HAP-1 (cell line): ENCODE measurements around the gene PRPF18.

ENCODE experiments used
- DNase-seq, 2 experiments: peaks; one replicate each; pipeline ENCODE4 v3.0.0-alpha.2; 2016 to 2020; ENCODE audit warnings: low spot score in 2 of 2
- H3K27me3 ChIP-seq: fragments of 250-450 bp; sonication (Bioruptor Pico); 2 replicates; pipeline ENCODE4 v1.5.1; 2020; ENCODE audit warnings: low read depth, mild to moderate bottlenecking, moderate library complexity
- H3K36me3 ChIP-seq: fragments of 250-450 bp; sonication (Bioruptor Pico); replicated peaks from 2 replicates; pipeline ENCODE4 v1.5.1; 2020; ENCODE audit warnings: mild to moderate bottlenecking
- H3K4me1 ChIP-seq: fragments of 250-450 bp; sonication (Bioruptor Pico); 2 replicates; pipeline ENCODE4 v1.5.1; 2020; ENCODE audit warnings: mild to moderate bottlenecking
- H3K4me3 ChIP-seq: fragments of 250-450 bp; sonication (Bioruptor Pico); 2 replicates; pipeline ENCODE4 v1.5.1; 2020; ENCODE audit warnings: mild to moderate bottlenecking, moderate library complexity
- H3K9me3 ChIP-seq: fragments of 250-450 bp; sonication (Bioruptor Pico); 2 replicates; pipeline ENCODE4 v1.5.1; 2020; ENCODE audit warnings: mild to moderate bottlenecking, moderate library complexity
- in situ Hi-C: fragments of 300-500 bp; cut with MboI; formaldehyde crosslinking; loops from 3 replicates; pipeline ENCODE4 v1.14.3; 2020; ENCODE audit warnings: low sequenced_read_pairs, inconsistent platforms, mixed read lengths

Gene PRPF18

DNA sequence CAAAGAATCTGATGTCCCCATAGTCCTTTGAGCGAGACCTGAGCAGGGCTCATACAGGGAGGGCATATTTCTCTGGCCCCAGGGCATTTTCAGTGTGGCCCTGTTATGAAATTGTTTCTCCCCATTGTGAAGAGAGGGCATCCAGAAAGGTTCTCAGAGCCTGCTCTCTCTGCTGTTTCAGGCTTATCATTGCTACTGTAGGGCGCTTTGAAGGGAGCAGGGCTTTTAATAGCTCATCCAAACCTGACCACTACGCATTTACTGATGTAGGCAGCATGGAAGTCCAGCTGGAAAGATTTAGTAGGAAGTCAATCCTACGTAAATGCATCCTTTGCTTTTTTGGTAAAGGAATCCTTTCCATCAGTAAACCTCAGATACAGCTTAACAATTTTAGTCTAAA is 68.1 kb downstream of the PRPF18 start:
- Histone ChIP-seq H3K27me3 (no peaks in the 10 kb centered on the region), H3K4me3 (no peak overlapping the region), H3K36me3 (no peaks in the 10 kb centered on the region), H3K9me3 (no peaks in the 10 kb centered on the region), H3K4me1 (no peaks in the 10 kb centered on the region)
- no peak for DNase-seq
- in situ Hi-C loops, result loop anchor here (10.0 kb wide), 1 partner anchor 120 kb away; no protein-coding TSS in a partner anchor

DNA sequence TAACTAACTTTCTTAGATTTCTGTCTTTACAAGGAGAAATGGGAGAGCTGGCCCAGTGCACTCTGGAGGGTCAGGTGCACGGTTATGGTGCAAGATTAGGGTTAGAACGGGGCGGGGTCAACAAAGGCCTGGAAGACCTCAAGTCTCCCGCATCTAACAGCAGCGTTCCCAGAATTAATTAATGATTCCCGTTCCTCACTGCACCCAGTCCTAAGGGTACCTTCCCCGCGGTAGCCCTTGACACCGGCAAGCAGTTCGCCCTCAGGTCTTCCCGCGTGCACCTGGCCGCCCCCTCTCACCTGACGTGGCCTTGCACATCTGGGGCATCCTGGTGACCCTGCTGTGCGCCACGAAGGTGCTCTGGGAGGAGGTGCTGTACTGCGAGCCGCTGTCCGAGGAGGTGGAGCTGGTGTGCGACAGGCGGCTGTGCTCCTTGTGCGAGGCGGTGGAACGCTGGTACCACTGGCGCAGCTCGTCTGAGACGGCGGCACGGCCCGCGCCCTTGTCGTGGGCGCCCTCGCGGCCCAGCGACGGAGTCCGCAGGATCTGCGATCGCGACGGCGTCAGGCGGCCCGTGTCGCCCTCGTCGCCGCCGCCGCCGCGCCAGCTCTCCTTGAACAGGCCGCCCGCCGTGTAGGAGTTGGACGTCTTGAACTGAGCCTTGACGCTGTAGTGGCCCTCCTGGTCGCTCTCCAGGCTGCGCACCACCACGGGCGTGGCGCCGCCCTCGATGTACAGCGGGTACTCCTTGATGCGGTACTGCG is 69.8 kb downstream of the PRPF18 start:
- no peaks in the 10 kb centered on the region for H3K9me3 ChIP-seq
- H3K4me3 ChIP-seq, result no peak overlapping the region
- H3K27me3 ChIP-seq, result no peaks in the 10 kb centered on the region
- in situ Hi-C loops, result loop anchor here (10.0 kb wide), 1 partner anchor 118 kb away; no protein-coding TSS in a partner anchor
- no peak for DNase-seq
- no peaks in the 10 kb centered on the region for H3K36me3 ChIP-seq
- H3K4me1 ChIP-seq, result no peaks in the 10 kb centered on the region

GRCh38 chr10:13657101-13657680 is 70.4 kb downstream of the PRPF18 start:
- Histone ChIP-seq H3K4me1 (no peaks in the 10 kb centered on the region), H3K27me3 (no peaks in the 10 kb centered on the region)
- in situ Hi-C loops, result loop anchor here (10.0 kb wide), 1 partner anchor 118 kb away; no protein-coding TSS in a partner anchor

GRCh38 chr10:13658264-13658663 is 71.5 kb downstream of the PRPF18 start:
- Histone ChIP-seq H3K4me1 (no peaks in the 10 kb centered on the region), H3K4me3 (no peak overlapping the region), H3K36me3 (no peaks in the 10 kb centered on the region), H3K9me3 (no peaks in the 10 kb centered on the region), H3K27me3 (no peaks in the 10 kb centered on the region)
- in situ Hi-C loops, result loop anchor here (10.0 kb wide), 1 partner anchor 117 kb away; no protein-coding TSS in a partner anchor
- DNase-seq, result no peak

More at GRCh38 chr10:13657101-13657680, 70.4 kb downstream of the PRPF18 start:
- H3K9me3 ChIP-seq, result no peaks in the 10 kb centered on the region
- no peaks in the 10 kb centered on the region for H3K36me3 ChIP-seq
- H3K4me3 ChIP-seq, result no peak overlapping the region
- DNase-seq, result no peak

GRCh38 chr10:13658871-13659685 is 72.3 kb downstream of the PRPF18 start:
- DNase-seq, result no peak
- no peaks in the 10 kb centered on the region for H3K9me3 ChIP-seq
- in situ Hi-C loops, result loop anchor here (10.0 kb wide), 1 partner anchor 116 kb away; no protein-coding TSS in a partner anchor
- no peaks in the 10 kb centered on the region for H3K36me3 ChIP-seq
- no peaks in the 10 kb centered on the region for H3K27me3 ChIP-seq
- no peaks in the 10 kb centered on the region for H3K4me1 ChIP-seq
- no peak overlapping the region for H3K4me3 ChIP-seq

DNA sequence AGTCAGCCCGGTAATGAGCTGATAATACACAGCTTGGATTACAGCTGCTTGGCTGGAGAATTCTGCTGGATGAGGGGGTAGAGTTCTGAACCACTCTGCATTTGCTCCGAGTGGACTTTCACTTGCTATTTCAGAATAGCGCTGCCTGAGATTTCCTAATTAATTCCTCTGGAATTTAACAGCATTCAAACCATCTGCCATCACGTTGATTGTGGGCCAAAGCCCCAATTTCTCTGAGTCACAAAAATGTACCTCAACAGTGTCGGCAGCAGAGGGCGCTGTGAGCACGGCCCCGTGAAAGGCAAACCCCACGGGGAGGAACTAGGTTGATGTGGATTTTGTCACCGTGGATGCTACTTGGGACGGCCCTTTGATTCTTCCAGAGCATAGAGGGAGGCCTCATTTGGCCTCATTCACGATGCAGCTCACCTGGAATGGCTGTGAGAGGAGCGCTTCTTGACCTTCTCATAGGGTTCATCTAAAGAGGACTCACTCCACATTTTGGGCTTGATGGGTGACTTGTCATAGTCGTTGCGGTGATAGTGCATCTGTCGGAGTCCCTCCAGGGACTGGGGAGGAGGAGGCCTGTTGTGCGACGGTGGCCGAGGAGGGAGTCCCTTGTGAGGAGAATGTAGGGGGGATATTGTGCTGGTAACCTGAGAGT is 73.3 kb downstream of the PRPF18 start:
- in situ Hi-C loops, result loop anchor here (10.0 kb wide), 1 partner anchor 115 kb away; no protein-coding TSS in a partner anchor
- H3K4me3 ChIP-seq, result no peak overlapping the region
- DNase-seq, result peak in 1 of 2 experiments; percentile 73
- no peaks in the 10 kb centered on the region for H3K27me3 ChIP-seq
- no peaks in the 10 kb centered on the region for H3K4me1 ChIP-seq
- H3K36me3 ChIP-seq, result no peaks in the 10 kb centered on the region
- H3K9me3 ChIP-seq, result no peaks in the 10 kb centered on the region

DNA sequence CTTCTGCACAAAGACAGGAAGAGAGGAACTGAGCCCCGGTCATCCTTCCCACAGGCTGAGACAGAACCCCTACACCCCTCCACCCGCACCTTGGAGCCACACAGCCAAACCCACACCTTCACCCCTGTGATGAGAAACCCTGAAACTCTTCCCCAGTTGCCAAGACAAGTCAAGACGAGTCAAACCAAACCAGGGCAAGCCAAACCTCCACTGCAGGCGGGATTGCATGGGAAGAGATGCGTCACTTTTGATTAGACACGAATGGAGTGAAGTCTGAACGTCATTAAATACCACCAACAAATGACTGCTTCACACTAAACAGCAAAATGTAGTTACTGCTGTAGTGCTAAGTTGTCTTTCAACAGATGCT is 73.8 kb downstream of the PRPF18 start:
- Histone ChIP-seq H3K36me3 (no peaks in the 10 kb centered on the region), H3K27me3 (no peaks in the 10 kb centered on the region), H3K4me1 (no peaks in the 10 kb centered on the region), H3K9me3 (no peaks in the 10 kb centered on the region), H3K4me3 (no peak overlapping the region)
- DNase-seq, result no peak
- in situ Hi-C loops, result no loop called here

- no peaks in the 10 kb centered on the region for H3K4me1 ChIP-seq
- H3K27me3 ChIP-seq, result no peaks in the 10 kb centered on the region
- no peak for DNase-seq
- H3K4me3 ChIP-seq, result no peak overlapping the region
- no peaks in the 10 kb centered on the region for H3K36me3 ChIP-seq
- H3K9me3 ChIP-seq, result no peaks in the 10 kb centered on the region
- in situ Hi-C loops, result no loop called here
These were observed 74.5 kb downstream of the PRPF18 start for GRCh38 chr10:13661256-13661655.

- in situ Hi-C loops, result no loop called here
- no peaks in the 10 kb centered on the region for H3K9me3 ChIP-seq
- H3K4me3 ChIP-seq, result no peak overlapping the region
- no peaks in the 10 kb centered on the region for H3K36me3 ChIP-seq
- H3K4me1 ChIP-seq, result no peaks in the 10 kb centered on the region
- H3K27me3 ChIP-seq, result no peaks in the 10 kb centered on the region
- DNase-seq, result no peak
These were observed 78.9 kb downstream of the PRPF18 start for GRCh38 chr10:13665516-13666262.

- in situ Hi-C loops, result no loop called here
- Histone ChIP-seq H3K4me1 (no peaks in the 10 kb centered on the region), H3K27me3 (no peaks in the 10 kb centered on the region), H3K4me3 (no peak overlapping the region), H3K9me3 (no peaks in the 10 kb centered on the region), H3K36me3 (no peaks in the 10 kb centered on the region)
- no peak for DNase-seq
These were observed 81.4 kb downstream of the PRPF18 start for GRCh38 chr10:13668126-13668525.

- no peaks in the 10 kb centered on the region for H3K36me3 ChIP-seq
- H3K4me3 ChIP-seq, result no peak overlapping the region
- no peaks in the 10 kb centered on the region for H3K4me1 ChIP-seq
- H3K27me3 ChIP-seq, result no peaks in the 10 kb centered on the region
- no peak for DNase-seq
- in situ Hi-C loops, result no loop called here
- H3K9me3 ChIP-seq, result no peaks in the 10 kb centered on the region
These were observed 82.6 kb downstream of the PRPF18 start for GRCh38 chr10:13669182-13669855.

DNA sequence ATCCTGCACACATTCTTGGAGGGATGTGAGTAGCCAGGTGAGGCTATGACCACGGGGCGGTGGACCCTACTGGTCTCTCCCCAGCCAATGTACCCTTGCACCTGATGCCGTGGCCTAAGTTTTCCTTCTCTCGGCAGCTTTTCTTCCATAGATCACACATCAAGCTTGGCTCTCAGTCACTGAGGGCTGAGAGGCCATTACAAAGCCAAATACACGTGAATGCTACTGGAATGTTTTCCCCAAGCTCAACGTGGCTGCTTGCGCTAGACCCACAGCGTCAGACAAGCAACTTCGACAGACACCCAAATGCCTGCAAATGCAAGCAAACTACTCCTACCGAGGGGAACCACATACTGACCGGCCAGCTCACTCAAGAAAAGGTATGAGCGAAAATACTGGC is 83.1 kb downstream of the PRPF18 start:
- H3K4me3 ChIP-seq, result no peak overlapping the region
- H3K9me3 ChIP-seq, result no peaks in the 10 kb centered on the region
- in situ Hi-C loops, result no loop called here
- H3K4me1 ChIP-seq, result no peaks in the 10 kb centered on the region
- no peaks in the 10 kb centered on the region for H3K36me3 ChIP-seq
- no peak for DNase-seq
- H3K27me3 ChIP-seq, result no peaks in the 10 kb centered on the region
